Loucy (cell line): Measurements from ENCODE around the gene GRK1.

ENCODE experiments used
- EZH2phosphoT487 ChIP-seq: fragments of 200-600 bp; IDR thresholded peaks from 2 replicates; pipeline ENCODE4 v1.6.1; 2018; ENCODE audit warnings: antibody characterized with exemption, mild to moderate bottlenecking, moderate library complexity, borderline replicate concordance
- TF ChIP-seq, protein P1 (sequence below): fragments of 200-600 bp; sonication (generic); conservative IDR thresholded peaks from 2 replicates; pipeline ENCODE4 v1.5.1; 2014; ENCODE audit warnings: mild to moderate bottlenecking, antibody characterized with exemption, low read length

- TF ChIP-seq, protein P1, sequence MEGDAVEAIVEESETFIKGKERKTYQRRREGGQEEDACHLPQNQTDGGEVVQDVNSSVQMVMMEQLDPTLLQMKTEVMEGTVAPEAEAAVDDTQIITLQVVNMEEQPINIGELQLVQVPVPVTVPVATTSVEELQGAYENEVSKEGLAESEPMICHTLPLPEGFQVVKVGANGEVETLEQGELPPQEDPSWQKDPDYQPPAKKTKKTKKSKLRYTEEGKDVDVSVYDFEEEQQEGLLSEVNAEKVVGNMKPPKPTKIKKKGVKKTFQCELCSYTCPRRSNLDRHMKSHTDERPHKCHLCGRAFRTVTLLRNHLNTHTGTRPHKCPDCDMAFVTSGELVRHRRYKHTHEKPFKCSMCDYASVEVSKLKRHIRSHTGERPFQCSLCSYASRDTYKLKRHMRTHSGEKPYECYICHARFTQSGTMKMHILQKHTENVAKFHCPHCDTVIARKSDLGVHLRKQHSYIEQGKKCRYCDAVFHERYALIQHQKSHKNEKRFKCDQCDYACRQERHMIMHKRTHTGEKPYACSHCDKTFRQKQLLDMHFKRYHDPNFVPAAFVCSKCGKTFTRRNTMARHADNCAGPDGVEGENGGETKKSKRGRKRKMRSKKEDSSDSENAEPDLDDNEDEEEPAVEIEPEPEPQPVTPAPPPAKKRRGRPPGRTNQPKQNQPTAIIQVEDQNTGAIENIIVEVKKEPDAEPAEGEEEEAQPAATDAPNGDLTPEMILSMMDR, result no peak
- no peak for TF ChIP-seq EZH2phosphoT487
Observed at GRCh38 chr13:113630296-113630695, 36.7 kb upstream of the GRK1 start.
